ENCODE measurements around the gene RIF1.
"Not testable (repeated sequence)": the region's sequence is repeated elsewhere in the genome, so short reads cannot be mapped to it uniquely, and the experiment has no call there.

RIF1 gene
- total RNA-seq: 145 to 198 (median 175) reads per million in 4 donors

DNA sequence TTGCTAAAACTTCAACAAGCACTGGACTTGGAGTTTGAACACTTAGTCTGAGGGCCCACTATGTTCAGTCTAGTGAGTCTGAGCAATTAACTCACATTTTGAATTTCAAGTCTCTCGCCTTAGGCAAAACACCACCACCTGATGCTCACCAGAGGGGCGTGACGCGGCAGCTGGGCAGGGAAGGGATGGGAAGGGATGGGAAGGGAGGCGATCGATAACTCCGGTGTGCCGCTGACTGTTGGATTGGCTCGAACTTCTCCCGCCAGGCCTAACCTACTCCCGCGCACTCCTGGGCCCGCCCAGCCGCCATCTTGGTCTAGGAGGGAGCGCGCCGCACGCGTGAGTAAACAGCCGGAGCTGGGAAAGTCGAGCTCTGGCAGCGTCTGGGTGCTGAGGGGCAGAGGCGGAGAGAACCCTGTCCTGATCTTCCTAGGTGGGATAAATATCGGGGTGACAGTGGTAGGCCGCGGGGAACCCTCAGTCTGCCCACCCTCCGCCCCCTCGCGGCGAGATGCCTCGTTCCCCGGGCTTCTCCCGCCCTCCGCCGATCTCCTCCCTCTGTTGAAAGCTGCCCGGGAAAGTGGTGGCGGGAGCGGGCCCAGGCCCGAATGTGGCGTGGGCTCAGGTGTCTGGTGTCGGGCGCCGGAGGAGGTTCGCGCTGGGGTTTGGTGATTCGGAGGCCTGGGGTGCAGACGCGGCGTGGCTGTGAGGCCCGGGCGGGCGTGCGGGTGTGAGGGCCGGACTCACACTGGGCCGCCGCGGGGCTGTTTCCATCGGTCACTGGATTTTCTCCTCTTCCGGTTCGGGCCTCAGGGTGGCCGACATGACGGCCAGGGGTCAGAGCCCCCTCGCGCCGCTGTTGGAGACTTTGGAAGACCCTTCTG is at the start of gene RIF1:
Gene RIF1 (plus strand): TSS at position 302 of the 884 bp plus-strand sequence. CDS start 522 bp downstream, at position 824.
- DNase-seq: peak; percentile 42 to 84 (median 60)

GRCh38 chr2:151361674-151362370 is 47.9 kb upstream of the RIF1 start:
- DNase-seq: no peak

DNA sequence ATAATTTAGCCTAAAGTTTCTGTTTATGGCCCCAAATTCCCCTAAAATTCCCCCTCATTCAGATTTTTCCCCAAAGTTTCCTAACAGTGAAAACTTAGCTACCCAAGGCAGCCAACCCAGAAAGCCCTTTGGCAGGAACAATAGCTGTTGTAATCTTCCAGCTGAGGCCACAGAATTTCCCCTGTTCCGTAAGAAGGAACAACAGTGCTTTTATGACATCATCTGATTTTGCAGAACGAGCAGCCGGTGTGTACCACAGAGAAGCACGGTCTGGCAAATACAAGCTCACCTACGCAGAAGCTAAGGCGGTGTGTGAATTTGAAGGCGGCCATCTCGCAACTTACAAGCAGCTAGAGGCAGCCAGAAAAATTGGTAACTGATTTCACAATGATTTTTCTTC is 46.0 kb upstream of the RIF1 start:
- no peak for DNase-seq

- no peak for DNase-seq
Observed at GRCh38 chr2:151367571-151367970, 42.1 kb upstream of the RIF1 start.

- peak in 1 of 5 donors; percentile 61 for DNase-seq
Observed at GRCh38 chr2:151374436-151374835, 35.3 kb upstream of the RIF1 start.

DNA sequence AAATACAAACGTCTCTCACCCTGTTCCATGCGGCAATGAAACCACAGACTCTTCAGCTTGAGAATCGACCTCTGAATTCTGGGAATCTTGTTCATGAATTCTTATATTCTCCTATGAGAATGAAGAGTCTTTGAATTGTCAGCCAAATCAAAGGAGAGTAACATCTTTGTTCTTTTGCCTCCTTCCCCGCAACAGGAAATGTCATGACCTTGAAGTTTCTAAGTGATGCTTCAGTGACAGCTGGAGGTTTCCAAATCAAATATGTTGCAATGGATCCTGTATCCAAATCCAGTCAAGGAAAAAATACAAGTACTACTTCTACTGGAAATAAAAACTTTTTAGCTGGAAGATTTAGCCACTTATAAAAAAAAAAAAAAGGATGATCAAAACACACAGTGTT is 30.5 kb upstream of the RIF1 start:
- no peak for DNase-seq

DNA sequence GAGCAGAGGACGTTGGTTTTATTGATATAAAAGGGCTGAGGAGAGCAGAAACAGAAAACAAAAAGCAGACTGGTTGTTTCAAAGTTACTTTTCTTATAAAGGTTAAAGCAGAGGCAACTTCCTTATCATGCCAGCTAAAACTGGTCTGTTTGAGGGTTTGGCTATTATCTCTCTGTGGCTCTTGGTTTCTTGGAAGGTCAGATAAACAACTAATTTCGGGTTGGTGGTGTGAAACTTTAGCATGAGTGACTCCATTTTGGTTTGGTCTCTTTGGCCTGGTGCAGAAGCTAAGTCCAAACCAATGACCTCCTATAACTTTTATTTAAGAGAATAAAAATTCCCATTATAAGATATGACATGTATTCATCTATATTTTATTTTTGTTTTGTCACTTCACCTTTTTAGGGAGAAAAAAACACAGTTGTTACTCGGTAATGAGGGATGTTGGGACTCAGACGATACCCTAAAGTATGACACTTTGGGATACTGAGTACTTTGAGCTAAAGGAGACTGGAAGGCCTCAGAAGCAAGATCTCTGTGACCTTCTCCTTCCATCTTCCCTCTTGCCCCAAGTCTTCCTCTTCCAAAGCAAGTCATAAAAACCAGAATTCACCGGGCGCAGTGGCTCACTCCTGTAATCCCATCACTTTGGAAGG is 29.0 kb upstream of the RIF1 start:
- no peak for DNase-seq

GRCh38 chr2:151381266-151381665 is 28.4 kb upstream of the RIF1 start:
- DNase-seq: no peak

DNA sequence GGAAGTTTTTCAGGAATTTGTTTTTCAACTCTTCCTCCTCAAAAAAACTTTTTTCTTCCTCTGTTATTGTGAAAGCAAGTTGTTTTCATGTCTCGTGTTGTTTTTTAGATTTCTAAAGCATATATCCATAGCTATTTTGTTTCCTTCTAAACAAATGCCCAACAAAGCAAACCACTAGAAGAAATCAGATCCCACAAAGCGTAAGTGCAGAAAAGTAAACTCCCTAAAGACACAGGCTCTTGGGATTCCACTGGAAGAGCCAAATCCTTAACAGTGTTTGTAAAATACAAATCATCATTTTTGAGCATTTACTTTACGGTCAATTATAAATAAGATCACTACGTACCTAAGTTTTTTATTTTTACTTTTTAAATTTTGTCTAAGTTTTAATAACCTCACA is 21.7 kb upstream of the RIF1 start:
- no peak for DNase-seq

DNA sequence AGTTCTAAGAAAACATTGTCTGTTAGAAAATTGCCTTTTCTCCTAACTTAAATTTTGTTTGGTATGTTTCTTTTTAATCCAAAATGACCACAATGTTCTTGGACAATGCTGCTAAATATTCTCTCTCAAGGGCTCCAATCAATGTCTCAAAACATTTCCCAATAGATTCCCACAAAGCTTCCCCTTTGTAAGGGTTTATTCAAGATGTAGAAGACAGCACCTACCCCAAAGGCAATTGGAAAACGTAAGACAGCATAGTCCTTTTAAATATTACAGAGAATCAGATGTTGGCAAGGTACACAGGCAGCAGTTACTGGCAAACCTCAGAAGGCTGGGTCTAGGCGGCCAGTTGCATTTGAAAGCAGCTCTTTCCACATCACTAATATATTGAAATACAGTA is 18.3 kb upstream of the RIF1 start:
- no peak for DNase-seq

- DNase-seq: no peak
Observed at GRCh38 chr2:151394509-151394908, 15.2 kb upstream of the RIF1 start.

DNA sequence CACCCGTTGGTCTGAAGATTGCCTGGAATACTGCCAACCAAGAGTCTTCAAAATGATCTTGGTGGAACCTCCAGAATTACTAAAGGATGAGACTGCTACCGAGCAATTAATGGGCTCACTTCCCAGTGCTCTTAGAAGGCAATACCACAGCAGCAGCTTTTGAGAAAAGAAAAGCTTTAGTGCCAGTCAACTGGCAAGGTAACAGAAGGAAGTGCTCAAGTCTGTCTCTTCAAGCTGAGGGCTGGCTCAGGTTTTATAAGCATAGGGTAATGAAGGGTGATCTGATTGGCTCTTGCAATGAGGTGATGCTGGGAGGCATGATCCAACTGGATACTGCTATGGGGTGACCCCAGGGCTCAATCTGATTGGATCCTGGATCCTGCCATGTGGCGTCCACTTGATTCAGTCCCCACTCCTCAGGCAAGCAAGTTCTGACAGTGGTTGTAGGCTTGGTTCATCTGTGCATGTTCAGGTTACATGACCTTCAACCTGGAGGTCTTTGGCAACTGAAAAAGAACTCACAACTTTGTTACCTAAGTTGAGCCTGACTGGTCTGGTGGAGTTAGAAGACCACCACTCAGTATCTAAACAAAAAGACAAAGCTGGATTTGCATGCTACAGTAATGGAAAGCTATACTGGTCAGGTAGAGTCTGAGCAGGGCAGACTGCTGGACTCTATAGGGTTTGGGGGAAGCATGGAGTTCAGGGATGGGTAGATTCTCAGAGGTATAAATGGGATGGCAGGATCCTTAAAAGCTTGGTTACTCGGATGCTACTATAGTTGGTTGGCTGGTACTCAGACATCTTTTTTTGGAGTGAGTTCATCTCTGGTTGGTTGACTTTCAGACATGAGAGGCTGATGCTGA is 14.0 kb upstream of the RIF1 start:
- no peak for DNase-seq

DNA sequence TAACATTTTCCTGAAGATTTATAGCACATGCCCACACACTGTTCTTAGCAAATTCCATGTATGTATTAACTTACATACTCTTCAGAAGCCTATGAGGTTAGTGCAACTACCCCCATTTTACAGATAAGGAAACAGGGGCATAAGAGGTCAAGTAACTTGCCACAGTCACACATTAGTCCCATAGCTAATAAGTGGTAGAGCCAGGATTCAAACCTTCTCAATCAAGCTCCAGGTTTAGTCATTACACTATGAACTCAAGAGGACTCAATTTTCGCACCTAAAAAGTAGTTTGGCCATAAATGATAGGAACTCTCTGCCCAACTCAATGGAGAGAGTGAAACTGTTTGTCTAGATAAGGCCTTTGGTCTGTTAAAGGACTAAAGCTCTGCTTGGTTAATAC is 9.7 kb upstream of the RIF1 start:
- DNase-seq: no peak

DNA sequence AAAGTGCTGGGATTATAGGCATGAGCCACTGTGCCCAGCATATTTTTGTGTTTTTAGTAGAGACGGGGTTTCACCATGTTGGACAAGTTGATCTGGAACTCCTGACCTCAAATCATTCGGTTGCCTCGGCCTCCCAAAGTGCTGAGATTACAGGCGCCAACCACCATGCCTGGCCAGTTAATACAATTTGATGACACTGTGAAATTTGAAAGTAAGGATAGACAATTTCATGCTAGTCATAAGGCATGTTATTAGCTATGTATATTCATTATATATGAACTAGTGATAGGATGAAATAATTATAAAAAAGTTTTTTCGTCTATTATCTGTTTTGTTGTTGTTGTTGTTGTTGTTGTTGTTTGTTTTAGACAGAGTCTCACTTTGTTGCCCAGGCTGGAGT is 8.6 kb upstream of the RIF1 start:
- no peak for DNase-seq

- no peak for DNase-seq
Observed at GRCh38 chr2:151403914-151404313, 5.8 kb upstream of the RIF1 start.

GRCh38 chr2:151405376-151405775 is 4.3 kb upstream of the RIF1 start:
- no peak for DNase-seq

DNA sequence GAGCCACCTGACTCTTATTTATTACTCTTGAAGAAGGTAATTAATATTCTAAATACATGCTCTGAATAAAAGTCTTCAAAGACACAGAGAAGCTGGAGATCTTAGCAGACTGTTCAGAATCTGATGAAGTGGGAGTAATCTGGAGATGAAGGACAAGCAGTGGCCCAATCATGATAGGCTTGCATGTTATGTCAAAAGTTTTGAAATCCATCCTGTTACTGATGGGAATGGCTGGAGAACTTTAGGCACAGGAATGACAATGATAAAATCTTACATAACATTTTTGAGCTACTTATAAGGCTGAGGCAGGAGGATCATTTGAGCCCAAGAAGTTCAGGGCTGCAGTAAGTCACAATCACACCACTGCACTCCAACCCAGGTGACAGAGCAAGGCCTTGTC is 2.4 kb upstream of the RIF1 start:
- DNase-seq: no peak

DNA sequence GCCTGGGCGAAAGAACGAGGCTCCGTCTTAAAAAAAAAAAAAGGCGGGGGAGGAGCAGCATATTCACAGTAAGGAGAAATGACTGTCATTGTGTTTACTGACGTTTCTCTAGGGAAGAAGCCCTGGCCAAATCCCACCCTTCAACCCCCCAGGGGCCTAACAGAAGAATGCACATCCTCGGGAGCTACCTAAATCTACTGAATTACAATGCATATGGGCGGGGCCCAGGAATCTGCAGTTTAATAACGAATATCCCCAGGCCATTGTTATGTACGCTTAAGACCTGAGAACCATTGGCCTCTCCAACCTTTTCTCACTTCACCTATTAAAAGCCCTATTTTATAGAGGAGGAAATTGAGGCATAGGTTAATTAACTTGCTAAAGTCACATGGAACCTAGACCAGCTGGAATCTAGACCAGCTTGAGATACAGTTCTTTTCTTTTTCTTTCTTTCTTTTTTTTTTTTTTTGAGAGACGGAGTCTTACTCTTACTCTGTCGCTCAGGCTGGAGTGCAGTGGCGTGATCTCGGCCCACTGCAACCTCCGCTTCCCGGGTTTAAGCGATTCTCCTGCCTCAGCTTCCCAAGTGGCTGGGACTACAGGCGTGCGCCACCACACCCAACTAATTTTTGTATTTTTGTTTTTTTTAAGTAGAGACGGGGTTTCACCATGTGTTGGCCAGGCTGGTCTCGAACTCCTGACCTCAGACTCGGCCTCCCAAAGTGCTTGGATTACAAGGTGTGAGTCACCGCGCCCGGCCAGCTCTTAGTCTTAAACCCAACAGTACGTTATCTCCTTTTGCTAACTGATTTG is 708 bp upstream of the RIF1 start:
- no peak for DNase-seq

GRCh38 chr2:151410485-151410834 is 758 bp downstream of the RIF1 start:
- peak; percentile 15 to 38 (median 28) for DNase-seq

DNA sequence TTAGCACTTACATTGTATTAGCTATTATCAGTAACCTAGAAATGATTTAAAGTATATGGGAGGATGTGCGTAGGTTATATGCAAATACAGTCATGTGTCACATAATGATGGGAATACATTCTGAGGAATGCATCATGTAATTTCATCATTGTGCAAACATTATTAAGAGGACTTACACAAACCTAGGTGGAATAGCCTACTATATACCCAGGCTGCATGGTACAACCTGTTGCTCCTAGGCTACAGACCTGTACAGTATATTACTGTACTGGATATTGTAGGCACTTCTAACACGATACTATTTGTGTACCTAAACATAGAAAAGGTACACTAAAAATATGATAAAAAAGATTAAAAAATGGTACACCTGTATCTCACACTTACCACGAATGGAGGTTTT is 7.9 kb downstream of the RIF1 start:
- DNase-seq: no peak

DNA sequence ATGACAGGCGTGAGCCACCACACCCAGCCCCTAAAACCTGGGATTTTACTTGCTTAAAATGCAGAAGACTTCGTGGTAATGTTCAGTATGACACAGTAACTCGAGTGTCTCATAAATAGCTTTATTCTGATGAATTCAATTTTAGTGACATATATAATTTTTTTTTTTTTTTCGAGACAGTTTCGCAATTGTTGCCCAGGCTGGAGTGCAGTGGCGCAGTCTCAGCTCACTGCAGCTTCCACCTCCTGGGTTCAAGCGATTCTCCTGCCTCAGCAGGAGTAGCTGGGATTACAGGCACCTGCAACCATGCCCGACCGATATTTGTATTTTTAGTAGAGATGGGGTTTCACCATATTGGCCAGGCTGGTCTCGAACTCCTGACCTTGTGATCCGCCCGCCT is 12.0 kb downstream of the RIF1 start:
- DNase-seq: not testable (repeated sequence)
